Sigmoid colon (tissue), 3 donors: ENCODE data around the gene TRIM5.

Experiments used
- CTCF ChIP-seq, 4 experiments: fragments of 450-650 bp in 3 of 4; fragments of 200-600 bp in 1 of 4; IDR thresholded peaks; one replicate each; pipeline ENCODE4 v1.5.1; 2016 to 2019; ENCODE audit warnings: antibody characterized with exemption in 4 of 4, mild to moderate bottlenecking in 3 of 4, moderate library complexity in 2 of 4
- POLR2A ChIP-seq, 2 donors: fragments of 450-650 bp; IDR thresholded peaks; one replicate each; pipeline ENCODE4 v1.6.1; 2016; ENCODE audit warnings: antibody characterized with exemption in 2 of 2, mild to moderate bottlenecking in 2 of 2, moderate library complexity in 2 of 2

GRCh38 chr11:5679811-5680210, 5.1 kb downstream of the TRIM5 start:
- TF ChIP-seq POLR2A (IDR thresholded peaks at IDR 0.05) (no peak), CTCF (IDR thresholded peaks at IDR 0.05) (no peak)
